Measurements from ENCODE around the gene MMP3.

DNA sequence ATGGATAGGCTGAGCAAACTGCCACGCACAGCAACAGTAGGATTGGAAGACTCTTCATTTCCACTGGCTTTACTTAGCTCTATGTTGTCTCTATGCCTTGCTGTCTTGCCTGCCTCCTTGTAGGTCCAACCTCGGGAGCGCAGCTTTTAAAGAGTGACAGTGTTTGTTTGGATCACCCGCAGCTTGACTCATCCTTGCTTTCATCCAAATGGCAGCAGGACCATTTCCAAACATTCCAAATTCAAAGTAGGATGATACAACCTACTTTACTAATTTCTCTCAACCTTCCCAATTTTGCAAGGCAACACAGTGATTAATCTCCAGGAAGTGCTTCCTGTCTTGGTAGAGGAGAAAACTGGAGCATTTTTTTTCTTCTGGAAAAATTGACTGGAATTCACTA lies at the start of gene MMP3:
- TF ChIP-seq, protein P1, sequence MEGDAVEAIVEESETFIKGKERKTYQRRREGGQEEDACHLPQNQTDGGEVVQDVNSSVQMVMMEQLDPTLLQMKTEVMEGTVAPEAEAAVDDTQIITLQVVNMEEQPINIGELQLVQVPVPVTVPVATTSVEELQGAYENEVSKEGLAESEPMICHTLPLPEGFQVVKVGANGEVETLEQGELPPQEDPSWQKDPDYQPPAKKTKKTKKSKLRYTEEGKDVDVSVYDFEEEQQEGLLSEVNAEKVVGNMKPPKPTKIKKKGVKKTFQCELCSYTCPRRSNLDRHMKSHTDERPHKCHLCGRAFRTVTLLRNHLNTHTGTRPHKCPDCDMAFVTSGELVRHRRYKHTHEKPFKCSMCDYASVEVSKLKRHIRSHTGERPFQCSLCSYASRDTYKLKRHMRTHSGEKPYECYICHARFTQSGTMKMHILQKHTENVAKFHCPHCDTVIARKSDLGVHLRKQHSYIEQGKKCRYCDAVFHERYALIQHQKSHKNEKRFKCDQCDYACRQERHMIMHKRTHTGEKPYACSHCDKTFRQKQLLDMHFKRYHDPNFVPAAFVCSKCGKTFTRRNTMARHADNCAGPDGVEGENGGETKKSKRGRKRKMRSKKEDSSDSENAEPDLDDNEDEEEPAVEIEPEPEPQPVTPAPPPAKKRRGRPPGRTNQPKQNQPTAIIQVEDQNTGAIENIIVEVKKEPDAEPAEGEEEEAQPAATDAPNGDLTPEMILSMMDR (conservative IDR thresholded peaks at IDR 0.05) = no peak
- no peak for TF ChIP-seq ZFX (IDR thresholded peaks at IDR 0.05)

Data from C4-2B (cell line).